Gastrocnemius medialis (tissue), 4 donors: Measurements from ENCODE around the gene CPM. TPM values are rescaled to one million over a fixed set of nuclear protein-coding genes. Genes with fewer than 3 reads are reported as not detected.

Experiments
- ATAC-seq, 2 donors: fragments of 150-250 bp; one replicate each; pipeline ENCODE4 v1.9.1; 2016
- DNase-seq, 2 donors: peaks; one replicate each; pipeline ENCODE4 v3.0.0-alpha.2; 2019
- H3K27ac ChIP-seq, 4 donors: fragments of 200-600 bp; sonication (generic); 1 replicate in 1 of 4; 2 replicates in 3 of 4; pipeline ENCODE4 v1.5.1; 2016 to 2018; ENCODE audit warnings: mild to moderate bottlenecking in 2 of 4, moderate library complexity in 1 of 4
- H3K27me3 ChIP-seq, 3 donors: fragments of 200-600 bp; sonication (generic) in 2 of 3; 1 replicate in 1 of 3; 2 replicates in 2 of 3; pipeline versions ENCODE4 v1.5.1 to v1.6.0; 2016 to 2019; ENCODE audit warnings: mild to moderate bottlenecking in 1 of 3, moderate library complexity in 1 of 3
- H3K36me3 ChIP-seq, 2 donors: fragments of 200-600 bp; sonication (generic) in 1 of 2; one replicate each; pipeline ENCODE4 v1.5.1; 2017 to 2018
- H3K4me1 ChIP-seq, 2 donors: fragments of 200-600 bp; sonication (generic) in 1 of 2; one replicate each; pipeline ENCODE4 v1.5.1; 2016 to 2017; ENCODE audit warnings: mild to moderate bottlenecking in 2 of 2
- H3K4me3 ChIP-seq, 4 donors: fragments of 200-600 bp; sonication (generic) in 3 of 4; 1 replicate in 1 of 4; 2 replicates in 3 of 4; pipeline ENCODE4 v1.5.1; 2016 to 2019; ENCODE audit warnings: mild to moderate bottlenecking in 2 of 4
- H3K9me3 ChIP-seq, 3 donors: fragments of 200-600 bp; sonication (generic) in 2 of 3; 1 replicate in 1 of 3; 2 replicates in 2 of 3; pipeline ENCODE4 v1.5.1; 2016 to 2019
- POLR2A ChIP-seq, 2 donors: fragments of 450-650 bp; IDR thresholded peaks; one replicate each; pipeline ENCODE4 v1.6.1; 2017; ENCODE audit warnings: antibody characterized with exemption in 2 of 2, mild to moderate bottlenecking in 2 of 2, moderate library complexity in 2 of 2
- in situ Hi-C, 4 donors: fragments of 200-750 bp; cut with MboI; loops; one replicate each; pipeline versions ENCODE4 v1.15.0 to v1.8.0; 2017; ENCODE audit warnings: low sequenced_read_pairs in 4 of 4
- intact Hi-C: fragments of 100-400 bp; cut with DNase I; formaldehyde crosslinking; loops from one replicate; pipeline ENCODE4 v1.15.1; 2023; ENCODE audit warnings: low total_unique reads
- total RNA-seq, 4 donors: library from RNA; depleted of rRNA; stranded (reverse); fragments of >200 nt; gene quantifications; one replicate each; pipeline versions ENCODE4 v1.1.0 to v1.2.3, GENCODE V29; 2016
- TF ChIP-seq, protein P1 (sequence below), 5 experiments: fragments of 450-650 bp in 3 of 5; fragments of 200-600 bp in 2 of 5; sonication (generic) in 2 of 5; IDR thresholded peaks in 4 of 5; conservative IDR thresholded peaks in 1 of 5; 1 replicate in 4 of 5; 2 replicates in 1 of 5; pipeline ENCODE4 v1.5.1; 2016 to 2019; ENCODE audit warnings: antibody characterized with exemption in 5 of 5, mild to moderate bottlenecking in 3 of 5, moderate library complexity in 3 of 5

The CPM gene
- total RNA-seq, 4 donors from 2014 or later: 12.9 to 78.4 (median 18.6) TPM

DNA sequence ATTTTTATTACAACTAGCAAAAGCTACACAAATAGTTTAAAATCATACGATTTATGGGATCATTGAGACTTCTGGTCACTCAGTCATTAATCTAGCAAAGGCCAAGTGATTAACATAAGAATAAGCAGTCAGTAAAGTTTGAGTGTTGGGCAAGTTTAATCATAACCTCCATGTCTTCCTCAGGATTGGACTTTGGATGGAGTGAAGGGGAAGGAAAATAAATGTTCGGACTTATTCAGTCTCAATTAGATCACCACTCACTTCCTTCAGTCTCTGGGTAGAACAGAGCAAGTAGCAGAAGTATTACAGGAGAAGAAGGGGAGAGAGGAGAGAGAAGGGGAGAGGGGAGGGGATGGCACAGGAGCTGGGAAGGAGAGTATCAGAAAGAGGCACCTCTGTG, 31.4 kb downstream of the CPM start:
- Histone ChIP-seq H3K9me3 (no peaks in the 10 kb centered on the region), H3K36me3 (no peaks in the 10 kb centered on the region), H3K4me1 (no peaks in the 10 kb centered on the region), H3K27me3 (no peaks in the 10 kb centered on the region), H3K27ac (no peak overlapping the region), H3K4me3 (no peak overlapping the region)
- DNase-seq: no peak
- intact Hi-C loops: no loop called here
- in situ Hi-C loops: no loop called here
- ATAC-seq: no peak
- no peak for TF ChIP-seq POLR2A (IDR thresholded peaks at IDR 0.05)
- TF ChIP-seq, protein P1, sequence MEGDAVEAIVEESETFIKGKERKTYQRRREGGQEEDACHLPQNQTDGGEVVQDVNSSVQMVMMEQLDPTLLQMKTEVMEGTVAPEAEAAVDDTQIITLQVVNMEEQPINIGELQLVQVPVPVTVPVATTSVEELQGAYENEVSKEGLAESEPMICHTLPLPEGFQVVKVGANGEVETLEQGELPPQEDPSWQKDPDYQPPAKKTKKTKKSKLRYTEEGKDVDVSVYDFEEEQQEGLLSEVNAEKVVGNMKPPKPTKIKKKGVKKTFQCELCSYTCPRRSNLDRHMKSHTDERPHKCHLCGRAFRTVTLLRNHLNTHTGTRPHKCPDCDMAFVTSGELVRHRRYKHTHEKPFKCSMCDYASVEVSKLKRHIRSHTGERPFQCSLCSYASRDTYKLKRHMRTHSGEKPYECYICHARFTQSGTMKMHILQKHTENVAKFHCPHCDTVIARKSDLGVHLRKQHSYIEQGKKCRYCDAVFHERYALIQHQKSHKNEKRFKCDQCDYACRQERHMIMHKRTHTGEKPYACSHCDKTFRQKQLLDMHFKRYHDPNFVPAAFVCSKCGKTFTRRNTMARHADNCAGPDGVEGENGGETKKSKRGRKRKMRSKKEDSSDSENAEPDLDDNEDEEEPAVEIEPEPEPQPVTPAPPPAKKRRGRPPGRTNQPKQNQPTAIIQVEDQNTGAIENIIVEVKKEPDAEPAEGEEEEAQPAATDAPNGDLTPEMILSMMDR (IDR thresholded peaks at IDR 0.05 in 4 of 5, conservative IDR thresholded peaks at IDR 0.05 in 1 of 5): no peak

DNA sequence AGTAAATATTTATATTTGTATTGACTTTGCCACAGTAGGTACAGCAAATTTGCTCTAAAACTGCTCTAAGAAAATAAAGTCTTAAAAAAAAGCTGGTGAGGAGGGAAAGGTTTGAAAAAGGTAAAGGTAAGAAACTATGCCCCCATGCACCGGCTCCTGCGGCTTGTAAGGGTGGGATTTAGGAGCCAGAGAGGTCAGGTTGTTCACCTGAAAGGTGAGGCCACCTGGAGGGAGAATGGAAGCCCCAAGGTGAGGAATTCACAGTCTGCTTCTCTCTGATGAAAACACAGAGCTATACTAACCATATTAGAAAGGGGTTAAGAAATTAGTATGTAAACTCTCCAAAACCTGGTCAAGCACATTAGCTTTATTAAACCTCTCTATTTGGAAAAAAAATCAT, 31.8 kb downstream of the CPM start:
- Histone ChIP-seq H3K36me3 (no peaks in the 10 kb centered on the region), H3K4me1 (no peaks in the 10 kb centered on the region), H3K4me3 (no peak overlapping the region), H3K27me3 (no peaks in the 10 kb centered on the region), H3K9me3 (no peaks in the 10 kb centered on the region), H3K27ac (no peak overlapping the region)
- DNase-seq (no peak), ATAC-seq (no peak)
- intact Hi-C loops (no loop called here), in situ Hi-C loops (no loop called here)
- TF ChIP-seq POLR2A (IDR thresholded peaks at IDR 0.05): no peak
- TF ChIP-seq, protein P1 (IDR thresholded peaks at IDR 0.05 in 4 of 5, conservative IDR thresholded peaks at IDR 0.05 in 1 of 5): no peak

DNA sequence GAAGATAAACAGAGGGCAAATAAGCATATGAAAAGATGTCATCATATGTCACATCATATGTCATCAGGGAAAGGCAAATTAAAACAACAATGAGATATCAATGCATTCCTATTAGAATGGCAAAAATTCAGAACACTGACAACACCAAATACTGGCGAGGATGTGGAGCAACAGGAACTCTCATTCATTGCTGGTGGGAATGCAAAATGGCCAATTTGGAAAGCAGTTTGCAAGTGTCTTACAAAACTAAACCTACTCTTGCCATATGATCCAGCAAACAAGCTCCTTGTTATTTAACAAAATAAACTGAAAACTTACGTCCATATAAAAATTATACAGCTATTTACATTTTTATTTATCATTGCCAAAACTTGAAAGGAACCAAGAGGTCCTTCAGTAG, 32.7 kb downstream of the CPM start:
- intact Hi-C loops (no loop called here), in situ Hi-C loops (no loop called here)
- no peaks in the 10 kb centered on the region for H3K27me3 ChIP-seq

DNA sequence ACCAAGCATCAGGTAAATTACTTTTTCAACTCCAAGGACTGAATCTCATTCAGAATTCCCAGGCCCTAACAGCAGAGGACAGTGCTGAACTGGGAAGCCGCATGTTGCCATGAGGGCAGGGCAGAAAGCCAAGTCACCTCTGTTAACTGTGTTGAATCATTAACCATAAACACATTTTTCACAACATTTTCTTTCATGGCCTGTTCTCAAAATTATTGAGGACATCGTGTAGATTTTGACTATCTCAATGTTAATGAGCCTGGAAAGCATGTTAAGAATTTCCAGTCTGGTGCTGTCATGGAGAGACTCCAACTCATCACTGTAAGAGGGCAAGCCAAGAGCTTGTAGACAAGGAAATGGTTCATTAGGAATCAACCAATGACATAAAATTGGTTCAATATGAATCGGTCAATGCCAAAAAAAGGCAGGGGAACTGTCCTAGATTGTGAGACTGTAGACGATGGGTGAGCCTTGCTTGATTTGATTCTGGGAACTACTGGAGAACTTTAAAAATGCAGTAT, 33.7 kb downstream of the CPM start:
- Histone ChIP-seq H3K27ac (peak overlapping the region in 3 of 4 donors; percentile 31 to 46 (median 38)), H3K4me1 (no peaks in the 10 kb centered on the region), H3K27me3 (no peaks in the 10 kb centered on the region), H3K9me3 (no peaks in the 10 kb centered on the region), H3K36me3 (no peaks in the 10 kb centered on the region), H3K4me3 (no peak overlapping the region)
- no peak for DNase-seq
- intact Hi-C loops: no loop called here
- TF ChIP-seq, protein P1 (IDR thresholded peaks at IDR 0.05 in 4 of 5, conservative IDR thresholded peaks at IDR 0.05 in 1 of 5): no peak
- no peak for TF ChIP-seq POLR2A (IDR thresholded peaks at IDR 0.05)
- in situ Hi-C loops: no loop called here
- ATAC-seq: no peak

More for the DNA sequence above, 32.7 kb downstream of the CPM start:
- ATAC-seq (no peak), DNase-seq (no peak)
- Histone ChIP-seq H3K27ac (no peak overlapping the region), H3K9me3 (no peaks in the 10 kb centered on the region), H3K4me3 (no peak overlapping the region), H3K4me1 (no peaks in the 10 kb centered on the region), H3K36me3 (no peaks in the 10 kb centered on the region)
- no peak for TF ChIP-seq POLR2A (IDR thresholded peaks at IDR 0.05)
- TF ChIP-seq, protein P1 (IDR thresholded peaks at IDR 0.05 in 4 of 5, conservative IDR thresholded peaks at IDR 0.05 in 1 of 5): no peak
